ENCODE results near the gene PDCD6IP.

GRCh38 chr3:33865133-33865532 lies 66.7 kb downstream of the PDCD6IP start:
- no peak for TF ChIP-seq EZH2phosphoT487 (IDR thresholded peaks at IDR 0.05; ENCODE audit: insufficient read depth, low read depth)
- TF ChIP-seq EZH2 (IDR thresholded peaks at IDR 0.05; ENCODE audit: insufficient read depth, poor library complexity, severe bottlenecking), result no peak

Measured in GM23248 (cell line).